Adrenal gland (tissue), 12 donors: ENCODE data around the gene DTX1. TPM values are rescaled to one million over a fixed set of nuclear protein-coding genes. Genes with fewer than 3 reads are reported as not detected.

ENCODE experiments used
- DNase-seq, 7 donors: peaks; one replicate each; pipeline ENCODE4 v3.0.0-alpha.2; 2019 to 2020
- H3K27ac ChIP-seq, 5 donors: fragments of 200-600 bp; sonication (generic) in 4 of 5; 1 replicate in 3 of 5; 2 replicates in 2 of 5; pipeline versions ENCODE4 v1.5.1 to v1.8.0; 2016 to 2020; ENCODE audit warnings: mild to moderate bottlenecking in 1 of 5
- H3K27me3 ChIP-seq: fragments of 200-600 bp; 2 replicates; pipeline ENCODE4 v1.8.0; 2021
- H3K36me3 ChIP-seq, 2 donors: fragments of 200-600 bp; replicated peaks in 1 of 2; 1 replicate in 1 of 2; 2 replicates in 1 of 2; pipeline versions ENCODE4 v1.5.1 to v1.8.0; 2018 to 2022
- H3K4me1 ChIP-seq, 2 donors: fragments of 200-600 bp; replicated peaks in 1 of 2; 1 replicate in 1 of 2; 2 replicates in 1 of 2; pipeline versions ENCODE4 v1.5.1 to v1.8.0; 2018 to 2021
- H3K4me3 ChIP-seq, 4 donors: fragments of 200-600 bp; sonication (generic) in 3 of 4; one replicate each; pipeline ENCODE4 v1.5.1; 2016 to 2018
- H3K9me3 ChIP-seq, 3 donors: fragments of 200-600 bp; sonication (generic) in 1 of 3; replicated peaks in 1 of 3; 1 replicate in 2 of 3; 2 replicates in 1 of 3; pipeline versions ENCODE4 v1.5.1 to v1.8.0; 2016 to 2021
- POLR2A ChIP-seq, 2 donors: fragments of 450-650 bp; IDR thresholded peaks; one replicate each; pipeline ENCODE4 v1.6.1; 2017; ENCODE audit warnings: antibody characterized with exemption in 2 of 2, mild to moderate bottlenecking in 2 of 2, moderate library complexity in 1 of 2
- WGBS, 4 donors: extraction: QIAGEN DNeasy Blood & Tissue Kit in 2 of 4; methylation state at CpG; one replicate each; pipeline versions ENCODE4 v1.1.5 to v1.1.7; 2013 to 2017; 5-methylcytosine and 5-hydroxymethylcytosine counted together
- intact Hi-C, 2 donors: fragments of 100-400 bp; cut with DNase I; formaldehyde crosslinking; loops; one replicate each; pipeline versions ENCODE4 v1.14.1 to v1.15.0; 2022 to 2023
- polyA plus RNA-seq, 3 donors: library from polyadenylated mRNA; stranded (reverse); fragments of 200-250 nt in 2 of 3; fragments of 350-450 nt in 1 of 3; fragmentation: Illumina TruSeq in 1 of 3; extraction: RNeasy Lipid Tissue Mini Kit (QIAGEN cat#74804) in 1 of 3; gene quantifications; one replicate each; pipeline ENCODE4 v1.2.3, GENCODE V29; 2013 to 2014
- total RNA-seq, 9 donors: library from RNA; depleted of rRNA in 4 of 9; stranded (reverse); fragments of >200 nt in 4 of 9; fragments of 120-200 nt in 1 of 9; fragmentation: NEBNext Ultra II Directional in 1 of 9; extraction: Animal tissue kit (Norgen Biotek cat#: 25700) in 1 of 9; gene quantifications; one replicate each; pipeline versions ENCODE4 v1.1.0 to v1.2.4, GENCODE V29; 2013 to 2023
- TF ChIP-seq, protein P1 (sequence below), 6 experiments: fragments of 450-650 bp in 4 of 6; fragments of 200-600 bp in 2 of 6; sonication (generic) in 1 of 6; IDR thresholded peaks; 1 replicate in 5 of 6; 2 replicates in 1 of 6; pipeline versions ENCODE4 v1.5.1 to v1.8.0; 2016 to 2021; ENCODE audit warnings: antibody characterized with exemption in 6 of 6, mild to moderate bottlenecking in 2 of 6, moderate library complexity in 1 of 6
- donor health status: healthy with polysubstance abuse.
- donor health status: Bipolar disorder and iron deficiency.
- donor health status: DM: yes; HTN: yes; CAD: no.
- donor health status: DM: no; HTN: no; CAD: no.
- donor health status: DM: no; HTN: no; CAD: no.
- donor health status: DM: yes; HTN: yes; CAD: no.

Gene DTX1
- total and polyA plus RNA-seq, 12 donors, result 1.3 to 20.0 (median 6.9) TPM

GRCh38 chr12:113133036-113133435 is 76.5 kb downstream of the DTX1 start:
- intact Hi-C loops, result no loop called here

GRCh38 chr12:113133666-113134065 is 77.1 kb downstream of the DTX1 start:
- TF ChIP-seq POLR2A (IDR thresholded peaks at IDR 0.05), result no peak
- TF ChIP-seq, protein P1, sequence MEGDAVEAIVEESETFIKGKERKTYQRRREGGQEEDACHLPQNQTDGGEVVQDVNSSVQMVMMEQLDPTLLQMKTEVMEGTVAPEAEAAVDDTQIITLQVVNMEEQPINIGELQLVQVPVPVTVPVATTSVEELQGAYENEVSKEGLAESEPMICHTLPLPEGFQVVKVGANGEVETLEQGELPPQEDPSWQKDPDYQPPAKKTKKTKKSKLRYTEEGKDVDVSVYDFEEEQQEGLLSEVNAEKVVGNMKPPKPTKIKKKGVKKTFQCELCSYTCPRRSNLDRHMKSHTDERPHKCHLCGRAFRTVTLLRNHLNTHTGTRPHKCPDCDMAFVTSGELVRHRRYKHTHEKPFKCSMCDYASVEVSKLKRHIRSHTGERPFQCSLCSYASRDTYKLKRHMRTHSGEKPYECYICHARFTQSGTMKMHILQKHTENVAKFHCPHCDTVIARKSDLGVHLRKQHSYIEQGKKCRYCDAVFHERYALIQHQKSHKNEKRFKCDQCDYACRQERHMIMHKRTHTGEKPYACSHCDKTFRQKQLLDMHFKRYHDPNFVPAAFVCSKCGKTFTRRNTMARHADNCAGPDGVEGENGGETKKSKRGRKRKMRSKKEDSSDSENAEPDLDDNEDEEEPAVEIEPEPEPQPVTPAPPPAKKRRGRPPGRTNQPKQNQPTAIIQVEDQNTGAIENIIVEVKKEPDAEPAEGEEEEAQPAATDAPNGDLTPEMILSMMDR (IDR thresholded peaks at IDR 0.05), result no peak
- peak overlapping the region in 3 of 5 donors; percentile 51 to 88 (median 68) for H3K27ac ChIP-seq
- DNase-seq, result peak in 1 of 7 donors; percentile 31
- 33 to 56% (median 54%) methylated on average over 1 to 3 of the region's 3 CpGs; no CpG with 5 or more reads in 1 of the 4 donors for WGBS, 4 donors
- intact Hi-C loops, result no loop called here
- peaks cover 0 to 22% of the 10 kb centered on the region in 2 donors for H3K4me1 ChIP-seq
- H3K4me3 ChIP-seq, result peak overlapping the region in 1 of 4 donors; percentile 59
- H3K9me3 ChIP-seq, result no peaks in the 10 kb centered on the region
- H3K27me3 ChIP-seq, result no peaks in the 10 kb centered on the region
- H3K36me3 ChIP-seq, result no peaks in the 10 kb centered on the region

More at GRCh38 chr12:113133036-113133435, 76.5 kb downstream of the DTX1 start:
- 36 to 69% (median 40%) methylated on average over 3 to 6 of the region's 6 CpGs for WGBS, 4 donors
- peak overlapping the region in 3 of 5 donors; percentile 51 to 88 (median 68) for H3K27ac ChIP-seq
- peaks cover 0 to 22% of the 10 kb centered on the region in 2 donors for H3K4me1 ChIP-seq
- H3K27me3 ChIP-seq, result no peaks in the 10 kb centered on the region
- DNase-seq, result peak in 6 of 7 donors; percentile 38 to 80 (median 70)
- H3K36me3 ChIP-seq, result no peaks in the 10 kb centered on the region
- no peaks in the 10 kb centered on the region for H3K9me3 ChIP-seq
- TF ChIP-seq, protein P1 (IDR thresholded peaks at IDR 0.05), result no peak
- TF ChIP-seq POLR2A (IDR thresholded peaks at IDR 0.05), result no peak
- no peak overlapping the region for H3K4me3 ChIP-seq

GRCh38 chr12:113134071-113134470 is 77.5 kb downstream of the DTX1 start:
- Histone ChIP-seq H3K36me3 (no peaks in the 10 kb centered on the region), H3K9me3 (no peaks in the 10 kb centered on the region), H3K4me1 (peaks cover 0 to 22% of the 10 kb centered on the region in 2 donors), H3K27me3 (no peaks in the 10 kb centered on the region), H3K4me3 (peak overlapping the region in 1 of 4 donors; percentile 59), H3K27ac (peak overlapping the region in 3 of 5 donors; percentile 51 to 88 (median 68))
- intact Hi-C loops, result no loop called here
- 17 to 64% (median 58%) methylated on average over 1 to 2 of the region's 2 CpGs for WGBS, 4 donors
- TF ChIP-seq, protein P1 (IDR thresholded peaks at IDR 0.05), result no peak
- TF ChIP-seq POLR2A (IDR thresholded peaks at IDR 0.05), result no peak
- DNase-seq, result no peak

DNA sequence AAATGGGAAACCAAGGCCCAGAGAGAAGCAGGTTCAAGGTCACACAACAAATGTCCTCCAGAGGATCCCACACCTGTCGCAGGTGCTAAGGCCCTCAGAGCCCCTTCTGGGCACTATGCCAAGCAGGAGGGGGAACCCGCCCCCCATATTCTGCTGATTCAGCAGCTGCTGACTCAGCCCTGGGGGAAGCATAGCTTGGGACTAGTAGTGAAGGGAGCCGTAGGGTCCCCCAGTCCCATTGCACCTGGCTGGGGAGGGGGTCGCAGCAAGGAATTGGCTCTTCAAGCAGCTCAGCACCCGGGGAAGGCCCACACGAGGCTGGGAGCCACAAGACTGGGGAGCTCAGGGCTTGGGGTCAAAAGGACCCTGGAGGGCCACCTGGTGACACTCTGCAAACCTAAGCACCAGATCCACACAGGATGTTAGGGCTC is 78.0 kb downstream of the DTX1 start:
- WGBS, 4 donors, result 30 to 65% (median 40%) methylated on average over 2 to 6 of the region's 6 CpGs
- intact Hi-C loops, result no loop called here
- Histone ChIP-seq H3K4me1 (peaks cover 0 to 22% of the 10 kb centered on the region in 2 donors), H3K27me3 (no peaks in the 10 kb centered on the region), H3K9me3 (no peaks in the 10 kb centered on the region), H3K36me3 (no peaks in the 10 kb centered on the region), H3K27ac (peak overlapping the region in 3 of 5 donors; percentile 8 to 88 (median 68)), H3K4me3 (peak overlapping the region in 2 of 4 donors; percentile 22 to 59)
- TF ChIP-seq, protein P1 (IDR thresholded peaks at IDR 0.05), result no peak
- TF ChIP-seq POLR2A (IDR thresholded peaks at IDR 0.05), result no peak
- DNase-seq, result no peak
